ENCODE measurements around the gene BCL2L11. TPM values are rescaled to one million over a fixed set of nuclear protein-coding genes. Genes with fewer than 3 reads are reported as not detected.

Gene BCL2L11
- total RNA-seq, 1 experiment from 2014 or later, result 12.6 TPM

GRCh38 chr2:111164078-111164477, 43.4 kb downstream of the BCL2L11 start:
- no peak overlapping the region for H3K27ac ChIP-seq (ENCODE audit: low read depth, low read length, poor library complexity, severe bottlenecking)
- DNase-seq (ENCODE audit: low spot score), result no peak
- no peaks in the 10 kb centered on the region for H3K36me3 ChIP-seq (ENCODE audit: insufficient read depth, low read length, poor library complexity, severe bottlenecking)
- intact Hi-C loops (cut with micrococcal nuclease; ENCODE audit: unreplicated experiment), result no loop called here
- H3K4me3 ChIP-seq (ENCODE audit: low read depth, low read length, poor library complexity, severe bottlenecking), result no peak overlapping the region
- ChIA-PET CTCF (no interaction called here), POLR2A (ENCODE audit: low non-redundant PET) (no interaction called here)
- TF ChIP-seq EZH2 (IDR thresholded peaks at IDR 0.05; ENCODE audit: borderline replicate concordance, low read depth, low read length, poor library complexity, severe bottlenecking), result no peak
- TF ChIP-seq CTCF (conservative IDR thresholded peaks at IDR 0.05; ENCODE audit: low read depth, low read length), result no peak
- H3K27me3 ChIP-seq (replicated peaks; ENCODE audit: insufficient read depth, low read depth, low read length, poor library complexity), result no peaks in the 10 kb centered on the region
- BruUV-seq (replicated peaks), result no TSS peak
- no peaks in the 10 kb centered on the region for H3K9me3 ChIP-seq (ENCODE audit: low read depth, low read length, poor library complexity, severe bottlenecking)
- peaks cover 11% of the 10 kb centered on the region for H3K4me1 ChIP-seq (ENCODE audit: insufficient read depth, low read length, poor library complexity, severe bottlenecking)

- Histone ChIP-seq H3K36me3 (ENCODE audit: insufficient read depth, low read length, poor library complexity, severe bottlenecking) (no peaks in the 10 kb centered on the region), H3K27me3 (replicated peaks; ENCODE audit: insufficient read depth, low read depth, low read length, poor library complexity) (no peaks in the 10 kb centered on the region), H3K4me1 (ENCODE audit: insufficient read depth, low read length, poor library complexity, severe bottlenecking) (peaks cover 11% of the 10 kb centered on the region), H3K27ac (ENCODE audit: low read depth, low read length, poor library complexity, severe bottlenecking) (no peak overlapping the region), H3K9me3 (ENCODE audit: low read depth, low read length, poor library complexity, severe bottlenecking) (no peaks in the 10 kb centered on the region), H3K4me3 (ENCODE audit: low read depth, low read length, poor library complexity, severe bottlenecking) (no peak overlapping the region)
- ChIA-PET CTCF (no interaction called here), POLR2A (ENCODE audit: low non-redundant PET) (no interaction called here)
- intact Hi-C loops (cut with micrococcal nuclease; ENCODE audit: unreplicated experiment), result no loop called here
- BruUV-seq (replicated peaks), result no TSS peak
- no peak for DNase-seq (ENCODE audit: low spot score)
- TF ChIP-seq EZH2 (IDR thresholded peaks at IDR 0.05; ENCODE audit: borderline replicate concordance, low read depth, low read length, poor library complexity, severe bottlenecking) (no peak), CTCF (conservative IDR thresholded peaks at IDR 0.05; ENCODE audit: low read depth, low read length) (no peak)
These were observed 44.4 kb downstream of the BCL2L11 start for GRCh38 chr2:111165084-111165483.

GRCh38 chr2:111166115-111166514, 45.4 kb downstream of the BCL2L11 start:
- no TSS peak for BruUV-seq (replicated peaks)
- POLR2A ChIA-PET (ENCODE audit: low non-redundant PET), result no interaction called here

More at GRCh38 chr2:111166115-111166514, 45.4 kb downstream of the BCL2L11 start:
- no peaks in the 10 kb centered on the region for H3K36me3 ChIP-seq (ENCODE audit: insufficient read depth, low read length, poor library complexity, severe bottlenecking)
- H3K27me3 ChIP-seq (replicated peaks; ENCODE audit: insufficient read depth, low read depth, low read length, poor library complexity), result no peaks in the 10 kb centered on the region
- no peak for DNase-seq (ENCODE audit: low spot score)
- intact Hi-C loops (cut with micrococcal nuclease; ENCODE audit: unreplicated experiment), result no loop called here
- H3K27ac ChIP-seq (ENCODE audit: low read depth, low read length, poor library complexity, severe bottlenecking), result no peak overlapping the region
- peaks cover 11% of the 10 kb centered on the region for H3K4me1 ChIP-seq (ENCODE audit: insufficient read depth, low read length, poor library complexity, severe bottlenecking)
- no peak overlapping the region for H3K4me3 ChIP-seq (ENCODE audit: low read depth, low read length, poor library complexity, severe bottlenecking)
- TF ChIP-seq EZH2 (IDR thresholded peaks at IDR 0.05; ENCODE audit: borderline replicate concordance, low read depth, low read length, poor library complexity, severe bottlenecking) (no peak), CTCF (conservative IDR thresholded peaks at IDR 0.05; ENCODE audit: low read depth, low read length) (no peak)
- no peaks in the 10 kb centered on the region for H3K9me3 ChIP-seq (ENCODE audit: low read depth, low read length, poor library complexity, severe bottlenecking)
- CTCF ChIA-PET, result no interaction called here
